NB4 (cell line): Measurements from ENCODE around the gene ACOT7.
A peak's percentile ranks its signal among the peaks of the same experiment; 100 is the strongest.
"Not testable (repeated sequence)": the region's sequence is repeated elsewhere in the genome, so short reads cannot be mapped to it uniquely, and the experiment has no call there.

Source experiments
- DNase-seq: peaks from one replicate; pipeline ENCODE4 v3.0.0; 2010; ENCODE audit warnings: low read depth
- H3K4me3 ChIP-seq: one replicate; pipeline ENCODE4 v1.5.1; 2011; ENCODE audit warnings: mild to moderate bottlenecking, low read depth, low read length, moderate library complexity
- CTCF ChIP-seq: IDR thresholded peaks from one replicate; pipeline ENCODE4 v1.5.1; 2012; ENCODE audit warnings: low read depth, low read length
- MAX ChIP-seq: IDR thresholded peaks from 2 replicates; pipeline ENCODE4 v1.6.1; 2011; ENCODE audit warnings: low read depth, low read length
- MYC ChIP-seq: IDR thresholded peaks from 2 replicates; pipeline ENCODE4 v1.6.1; 2011; ENCODE audit warnings: low read depth, low read length
- POLR2A ChIP-seq: IDR thresholded peaks from 2 replicates; pipeline ENCODE4 v1.6.1; 2011; ENCODE audit warnings: mild to moderate bottlenecking; ENCODE audit not compliant: insufficient read length; ENCODE audit errors: extremely low read depth

Gene ACOT7

GRCh38 chr1:6393400-6394187 is at the start of gene ACOT7:
Gene ACOT7, minus strand, starts transcription at chr1:6393767. Its CDS starts 368 bp downstream, at chr1:6393399.
- peak; percentile 93 for DNase-seq
- TF ChIP-seq CTCF (no peak), MYC (peak; percentile 96), MAX (peak; percentile 97), POLR2A (peak; percentile 16)
- peak within 1 kb of the TSS; percentile 66 for H3K4me3 ChIP-seq

GRCh38 chr1:6441586-6441985 is 48.0 kb upstream of the ACOT7 start:
- TF ChIP-seq CTCF (no peak), MAX (no peak), MYC (no peak), POLR2A (no peak)
- DNase-seq = no peak
- no peak overlapping the region for H3K4me3 ChIP-seq

- peak; percentile 42 for DNase-seq
- H3K4me3 ChIP-seq = no peak overlapping the region
- TF ChIP-seq MYC = no peak
- no peak for TF ChIP-seq MAX
- no peak for TF ChIP-seq POLR2A
- TF ChIP-seq CTCF = peak; percentile 12
Measured at GRCh38 chr1:6440198-6441126, 46.9 kb upstream of the ACOT7 start.

- peak; percentile 66 for DNase-seq
- TF ChIP-seq POLR2A = no peak
- TF ChIP-seq MYC = no peak
- TF ChIP-seq MAX = no peak
- TF ChIP-seq CTCF = peak; percentile 79
- H3K4me3 ChIP-seq = no peak overlapping the region
Measured at GRCh38 chr1:6438047-6438525, 44.5 kb upstream of the ACOT7 start.

GRCh38 chr1:6437012-6437700 is 43.6 kb upstream of the ACOT7 start:
- not testable (repeated sequence) for H3K4me3 ChIP-seq, DNase-seq

- DNase-seq, H3K4me3 ChIP-seq: not testable (repeated sequence)
Measured at GRCh38 chr1:6436277-6436676, 42.7 kb upstream of the ACOT7 start.
